ENCODE data around the gene PKD2L1. TPM values are rescaled to one million over a fixed set of nuclear protein-coding genes. Genes with fewer than 3 reads are reported as not detected.

Gene PKD2L1
- total and polyA plus RNA-seq, 9 of the 15 experiments (the other 6 are each of a cell fraction or from before 2014, with no cell fraction given), result not detected

- TF ChIP-seq ZBTB33 (CRISPR knock-in tag; IDR thresholded peaks at IDR 0.05) (no peak), HNRNPLL (IDR thresholded peaks at IDR 0.05; ENCODE audit: low read depth, low read length, poor library complexity, severe bottlenecking) (no peak), PPARD (CRISPR knock-in tag; IDR thresholded peaks at IDR 0.05) (no peak)
These were observed 91.6 kb downstream of the PKD2L1 start (continued) for GRCh38 chr10:100238429-100238828.

Small RNA genes lying within 50 kb of the gene (small RNA-seq; reads per million reads assigned to genes)
- gene RNU6-422P, result not detected

Other genes with a start within 250 kb of the PKD2L1 start
Only the 7 nearest of the 10 such genes appear.
- gene ERLIN1, start 144.2 kb downstream of the PKD2L1 start, total RNA-seq (2014; rRNA removed), result 11.9 and 15.4 TPM in 2 replicates
- gene ERLIN1, start 144.2 kb downstream of the PKD2L1 start, total RNA-seq (2014; rRNA removed; fragmentation: Illumina TruSeq; extraction: Trizol), result 15.4 and 15.9 TPM in 2 replicates
- 16.9 and 17.8 TPM in 2 replicates for gene ERLIN1, start 144.2 kb downstream of the PKD2L1 start, total RNA-seq (2015; rRNA removed; fragmentation: Illumina TruSeq; extraction: Trizol)
- 14.6 and 14.7 TPM in 2 replicates for gene ERLIN1, start 144.2 kb downstream of the PKD2L1 start, total RNA-seq (2021)
- gene ERLIN1, start 144.2 kb downstream of the PKD2L1 start, polyA plus RNA-seq (2011; rRNA removed), result 20.1 and 23.0 TPM in 2 replicates
- 20.3 and 26.8 TPM in 2 replicates for gene ERLIN1, start 144.2 kb downstream of the PKD2L1 start, polyA plus RNA-seq (2014; fragmentation: Illumina TruSeq; extraction: Trizol)
- 10 to 100 TPM in 1 of 2 experiments, 1 to 10 TPM in 1; 9.8 to 15.5 TPM for gene ERLIN1, start 144.2 kb downstream of the PKD2L1 start, polyA plus RNA-seq (2014; fragmentation: Nextera tagmentation; extraction: Ambion mirVana)
- gene ERLIN1, start 144.2 kb downstream of the PKD2L1 start, polyA plus RNA-seq (2014; rRNA removed), result 16.1 and 19.1 TPM in 2 replicates
- 17.0 and 18.3 TPM in 2 replicates for gene CHUK, start 100.6 kb downstream of the PKD2L1 start, total RNA-seq (2014; rRNA removed)
- gene CHUK, start 100.6 kb downstream of the PKD2L1 start, total RNA-seq (2014; rRNA removed; fragmentation: Illumina TruSeq; extraction: Trizol), result 33.1 and 36.5 TPM in 2 replicates
- gene CHUK, start 100.6 kb downstream of the PKD2L1 start, total RNA-seq (2015; rRNA removed; fragmentation: Illumina TruSeq; extraction: Trizol), result 25.4 and 32.4 TPM in 2 replicates
- 20.2 and 20.9 TPM in 2 replicates for gene CHUK, start 100.6 kb downstream of the PKD2L1 start, total RNA-seq (2021)
- 15.6 and 25.9 TPM in 2 replicates for gene CHUK, start 100.6 kb downstream of the PKD2L1 start, polyA plus RNA-seq (2011; rRNA removed)
- gene CHUK, start 100.6 kb downstream of the PKD2L1 start, polyA plus RNA-seq (2014; fragmentation: Illumina TruSeq; extraction: Trizol), result 29.0 and 30.9 TPM in 2 replicates
- gene CHUK, start 100.6 kb downstream of the PKD2L1 start, polyA plus RNA-seq (2014; fragmentation: Nextera tagmentation; extraction: Ambion mirVana), result 10 to 100 TPM in 1 of 2 experiments, 1 to 10 TPM in 1; 8.1 to 10.0 TPM
- 17.3 and 18.2 TPM in 2 replicates for gene CHUK, start 100.6 kb downstream of the PKD2L1 start, polyA plus RNA-seq (2014; rRNA removed)
- gene CWF19L1, start 62.6 kb downstream of the PKD2L1 start, total RNA-seq (2014; rRNA removed), result 24.8 and 25.3 TPM in 2 replicates
- gene CWF19L1, start 62.6 kb downstream of the PKD2L1 start, total RNA-seq (2014; rRNA removed; fragmentation: Illumina TruSeq; extraction: Trizol), result 36.2 and 38.8 TPM in 2 replicates
- 32.3 and 32.6 TPM in 2 replicates for gene CWF19L1, start 62.6 kb downstream of the PKD2L1 start, total RNA-seq (2015; rRNA removed; fragmentation: Illumina TruSeq; extraction: Trizol)
- 30.9 and 33.6 TPM in 2 replicates for gene CWF19L1, start 62.6 kb downstream of the PKD2L1 start, total RNA-seq (2021)
- 23.1 and 27.2 TPM in 2 replicates for gene CWF19L1, start 62.6 kb downstream of the PKD2L1 start, polyA plus RNA-seq (2011; rRNA removed)
- gene CWF19L1, start 62.6 kb downstream of the PKD2L1 start, polyA plus RNA-seq (2014; fragmentation: Illumina TruSeq; extraction: Trizol), result 23.5 and 28.0 TPM in 2 replicates
- 10 to 100 TPM; 41.9 to 49.9 TPM for gene CWF19L1, start 62.6 kb downstream of the PKD2L1 start, polyA plus RNA-seq (2014; fragmentation: Nextera tagmentation; extraction: Ambion mirVana)
- gene CWF19L1, start 62.6 kb downstream of the PKD2L1 start, polyA plus RNA-seq (2014; rRNA removed), result 19.5 and 20.0 TPM in 2 replicates
- gene BLOC1S2, start 43.5 kb downstream of the PKD2L1 start, total RNA-seq (2014; rRNA removed), result 34.7 and 40.1 TPM in 2 replicates
- 38.0 and 43.0 TPM in 2 replicates for gene BLOC1S2, start 43.5 kb downstream of the PKD2L1 start, total RNA-seq (2014; rRNA removed; fragmentation: Illumina TruSeq; extraction: Trizol)
- gene BLOC1S2, start 43.5 kb downstream of the PKD2L1 start, total RNA-seq (2015; rRNA removed; fragmentation: Illumina TruSeq; extraction: Trizol), result 34.1 and 34.9 TPM in 2 replicates
- 28.7 and 29.5 TPM in 2 replicates for gene BLOC1S2, start 43.5 kb downstream of the PKD2L1 start, total RNA-seq (2021)
- 21.8 and 34.8 TPM in 2 replicates for gene BLOC1S2, start 43.5 kb downstream of the PKD2L1 start, polyA plus RNA-seq (2011; rRNA removed)
- gene BLOC1S2, start 43.5 kb downstream of the PKD2L1 start, polyA plus RNA-seq (2014; fragmentation: Illumina TruSeq; extraction: Trizol), result 30.2 and 31.6 TPM in 2 replicates
- 10 to 100 TPM; 41.9 to 45.8 TPM for gene BLOC1S2, start 43.5 kb downstream of the PKD2L1 start, polyA plus RNA-seq (2014; fragmentation: Nextera tagmentation; extraction: Ambion mirVana)
- 40.0 and 41.7 TPM in 2 replicates for gene BLOC1S2, start 43.5 kb downstream of the PKD2L1 start, polyA plus RNA-seq (2014; rRNA removed)
- gene SCD, start 17.0 kb upstream of the PKD2L1 start, total RNA-seq (2014; rRNA removed), result 114 and 153 TPM in 2 replicates
- 156 and 167 TPM in 2 replicates for gene SCD, start 17.0 kb upstream of the PKD2L1 start, total RNA-seq (2014; rRNA removed; fragmentation: Illumina TruSeq; extraction: Trizol)
- gene SCD, start 17.0 kb upstream of the PKD2L1 start, total RNA-seq (2015; rRNA removed; fragmentation: Illumina TruSeq; extraction: Trizol), result 159 and 165 TPM in 2 replicates
- 278 and 287 TPM in 2 replicates for gene SCD, start 17.0 kb upstream of the PKD2L1 start, total RNA-seq (2021)
- 486 and 648 TPM in 2 replicates for gene SCD, start 17.0 kb upstream of the PKD2L1 start, polyA plus RNA-seq (2011; rRNA removed)
- 279 and 309 TPM in 2 replicates for gene SCD, start 17.0 kb upstream of the PKD2L1 start, polyA plus RNA-seq (2014; fragmentation: Illumina TruSeq; extraction: Trizol)
- gene SCD, start 17.0 kb upstream of the PKD2L1 start, polyA plus RNA-seq (2014; fragmentation: Nextera tagmentation; extraction: Ambion mirVana), result 100 to 1,000 TPM; 188 to 258 TPM
- gene SCD, start 17.0 kb upstream of the PKD2L1 start, polyA plus RNA-seq (2014; rRNA removed), result 166 and 184 TPM in 2 replicates
- not detected in 2 replicates for gene WNT8B, start 132.8 kb upstream of the PKD2L1 start, total RNA-seq (2014; rRNA removed)
- not detected in 2 replicates for gene WNT8B, start 132.8 kb upstream of the PKD2L1 start, total RNA-seq (2014; rRNA removed; fragmentation: Illumina TruSeq; extraction: Trizol)
- not detected in 2 replicates for gene WNT8B, start 132.8 kb upstream of the PKD2L1 start, total RNA-seq (2015; rRNA removed; fragmentation: Illumina TruSeq; extraction: Trizol)
- gene WNT8B, start 132.8 kb upstream of the PKD2L1 start, total RNA-seq (2021), result not detected in 2 replicates
- not detected in 2 replicates for gene WNT8B, start 132.8 kb upstream of the PKD2L1 start, polyA plus RNA-seq (2011; rRNA removed)
- not detected in 2 replicates for gene WNT8B, start 132.8 kb upstream of the PKD2L1 start, polyA plus RNA-seq (2014; fragmentation: Illumina TruSeq; extraction: Trizol)
- gene WNT8B, start 132.8 kb upstream of the PKD2L1 start, polyA plus RNA-seq (2014; fragmentation: Nextera tagmentation; extraction: Ambion mirVana), result not detected
- not detected in 2 replicates for gene WNT8B, start 132.8 kb upstream of the PKD2L1 start, polyA plus RNA-seq (2014; rRNA removed)
- 0.91 and 1.3 TPM in 2 replicates for gene SEC31B, start 189.6 kb upstream of the PKD2L1 start, total RNA-seq (2014; rRNA removed)
- gene SEC31B, start 189.6 kb upstream of the PKD2L1 start, total RNA-seq (2014; rRNA removed; fragmentation: Illumina TruSeq; extraction: Trizol), result 1.5 and 1.6 TPM in 2 replicates
- gene SEC31B, start 189.6 kb upstream of the PKD2L1 start, total RNA-seq (2015; rRNA removed; fragmentation: Illumina TruSeq; extraction: Trizol), result 1.2 and 1.5 TPM in 2 replicates
- gene SEC31B, start 189.6 kb upstream of the PKD2L1 start, total RNA-seq (2021), result 4.2 and 4.6 TPM in 2 replicates
- 7.0 and 14.6 TPM in 2 replicates for gene SEC31B, start 189.6 kb upstream of the PKD2L1 start, polyA plus RNA-seq (2011; rRNA removed)
- gene SEC31B, start 189.6 kb upstream of the PKD2L1 start, polyA plus RNA-seq (2014; fragmentation: Illumina TruSeq; extraction: Trizol), result 3.4 and 5.1 TPM in 2 replicates
- 1 to 10 TPM; 1.2 to 2.4 TPM for gene SEC31B, start 189.6 kb upstream of the PKD2L1 start, polyA plus RNA-seq (2014; fragmentation: Nextera tagmentation; extraction: Ambion mirVana)
- gene SEC31B, start 189.6 kb upstream of the PKD2L1 start, polyA plus RNA-seq (2014; rRNA removed), result 5.9 and 7.2 TPM in 2 replicates